Liver (tissue), 3 donors: ENCODE results near the gene B3GALT5.

Experiments used
- ATF3 ChIP-seq: IDR thresholded peaks from 2 replicates; pipeline ENCODE4 v1.6.1; 2016; ENCODE audit warnings: antibody characterized with exemption
- JUND ChIP-seq, 2 donors: IDR thresholded peaks; 2 replicates each; pipeline ENCODE4 v1.6.1; 2016; ENCODE audit warnings: antibody characterized with exemption in 2 of 2
- RAD21 ChIP-seq, 2 donors: IDR thresholded peaks; 2 replicates each; pipeline ENCODE4 v1.6.1; 2016; ENCODE audit warnings: antibody characterized with exemption in 2 of 2, mild to moderate bottlenecking in 2 of 2
- RXRA ChIP-seq, 2 donors: IDR thresholded peaks; 2 replicates each; pipeline ENCODE4 v1.6.1; 2017 to 2018; ENCODE audit warnings: antibody characterized with exemption in 2 of 2, mild to moderate bottlenecking in 1 of 2
- TAF1 ChIP-seq: conservative IDR thresholded peaks from 2 replicates; pipeline ENCODE4 v1.6.1; 2016; ENCODE audit warnings: antibody characterized with exemption, mild to moderate bottlenecking
- TF ChIP-seq, protein P1 (sequence below): fragments of 150-350 bp; IDR thresholded peaks from 2 replicates; pipeline ENCODE4 v1.5.1; 2017; ENCODE audit warnings: improper control_type of control experiment, low read depth, low read length; ENCODE audit not compliant: missing input control
- TF ChIP-seq, protein P2 (sequence below): IDR thresholded peaks from 2 replicates; pipeline ENCODE4 v1.6.1; 2016; ENCODE audit warnings: antibody characterized with exemption
- TF ChIP-seq, protein P3 (sequence below): IDR thresholded peaks from 2 replicates; pipeline ENCODE4 v1.6.1; 2016; ENCODE audit warnings: antibody characterized with exemption, mild to moderate bottlenecking
- donor health status: healthy.
- donor health status: healthy.

- TF ChIP-seq TAF1 (no peak), RXRA (IDR thresholded peaks at IDR 0.05) (no peak), RAD21 (IDR thresholded peaks at IDR 0.05) (no peak), JUND (IDR thresholded peaks at IDR 0.05) (no peak), ATF3 (no peak)
- TF ChIP-seq, protein P1, sequence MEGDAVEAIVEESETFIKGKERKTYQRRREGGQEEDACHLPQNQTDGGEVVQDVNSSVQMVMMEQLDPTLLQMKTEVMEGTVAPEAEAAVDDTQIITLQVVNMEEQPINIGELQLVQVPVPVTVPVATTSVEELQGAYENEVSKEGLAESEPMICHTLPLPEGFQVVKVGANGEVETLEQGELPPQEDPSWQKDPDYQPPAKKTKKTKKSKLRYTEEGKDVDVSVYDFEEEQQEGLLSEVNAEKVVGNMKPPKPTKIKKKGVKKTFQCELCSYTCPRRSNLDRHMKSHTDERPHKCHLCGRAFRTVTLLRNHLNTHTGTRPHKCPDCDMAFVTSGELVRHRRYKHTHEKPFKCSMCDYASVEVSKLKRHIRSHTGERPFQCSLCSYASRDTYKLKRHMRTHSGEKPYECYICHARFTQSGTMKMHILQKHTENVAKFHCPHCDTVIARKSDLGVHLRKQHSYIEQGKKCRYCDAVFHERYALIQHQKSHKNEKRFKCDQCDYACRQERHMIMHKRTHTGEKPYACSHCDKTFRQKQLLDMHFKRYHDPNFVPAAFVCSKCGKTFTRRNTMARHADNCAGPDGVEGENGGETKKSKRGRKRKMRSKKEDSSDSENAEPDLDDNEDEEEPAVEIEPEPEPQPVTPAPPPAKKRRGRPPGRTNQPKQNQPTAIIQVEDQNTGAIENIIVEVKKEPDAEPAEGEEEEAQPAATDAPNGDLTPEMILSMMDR: no peak
- TF ChIP-seq, protein P2, sequence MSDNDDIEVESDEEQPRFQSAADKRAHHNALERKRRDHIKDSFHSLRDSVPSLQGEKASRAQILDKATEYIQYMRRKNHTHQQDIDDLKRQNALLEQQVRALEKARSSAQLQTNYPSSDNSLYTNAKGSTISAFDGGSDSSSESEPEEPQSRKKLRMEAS: no peak
- TF ChIP-seq, protein P3, sequence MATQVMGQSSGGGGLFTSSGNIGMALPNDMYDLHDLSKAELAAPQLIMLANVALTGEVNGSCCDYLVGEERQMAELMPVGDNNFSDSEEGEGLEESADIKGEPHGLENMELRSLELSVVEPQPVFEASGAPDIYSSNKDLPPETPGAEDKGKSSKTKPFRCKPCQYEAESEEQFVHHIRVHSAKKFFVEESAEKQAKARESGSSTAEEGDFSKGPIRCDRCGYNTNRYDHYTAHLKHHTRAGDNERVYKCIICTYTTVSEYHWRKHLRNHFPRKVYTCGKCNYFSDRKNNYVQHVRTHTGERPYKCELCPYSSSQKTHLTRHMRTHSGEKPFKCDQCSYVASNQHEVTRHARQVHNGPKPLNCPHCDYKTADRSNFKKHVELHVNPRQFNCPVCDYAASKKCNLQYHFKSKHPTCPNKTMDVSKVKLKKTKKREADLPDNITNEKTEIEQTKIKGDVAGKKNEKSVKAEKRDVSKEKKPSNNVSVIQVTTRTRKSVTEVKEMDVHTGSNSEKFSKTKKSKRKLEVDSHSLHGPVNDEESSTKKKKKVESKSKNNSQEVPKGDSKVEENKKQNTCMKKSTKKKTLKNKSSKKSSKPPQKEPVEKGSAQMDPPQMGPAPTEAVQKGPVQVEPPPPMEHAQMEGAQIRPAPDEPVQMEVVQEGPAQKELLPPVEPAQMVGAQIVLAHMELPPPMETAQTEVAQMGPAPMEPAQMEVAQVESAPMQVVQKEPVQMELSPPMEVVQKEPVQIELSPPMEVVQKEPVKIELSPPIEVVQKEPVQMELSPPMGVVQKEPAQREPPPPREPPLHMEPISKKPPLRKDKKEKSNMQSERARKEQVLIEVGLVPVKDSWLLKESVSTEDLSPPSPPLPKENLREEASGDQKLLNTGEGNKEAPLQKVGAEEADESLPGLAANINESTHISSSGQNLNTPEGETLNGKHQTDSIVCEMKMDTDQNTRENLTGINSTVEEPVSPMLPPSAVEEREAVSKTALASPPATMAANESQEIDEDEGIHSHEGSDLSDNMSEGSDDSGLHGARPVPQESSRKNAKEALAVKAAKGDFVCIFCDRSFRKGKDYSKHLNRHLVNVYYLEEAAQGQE: no peak
These were observed 38.5 kb downstream of the B3GALT5 start for GRCh38 chr21:39651206-39651605.
